Astrocyte (in vitro differentiated cells and primary cell): ENCODE measurements around the gene STRN3. TPM values are rescaled to one million over a fixed set of nuclear protein-coding genes. Genes with fewer than 3 reads are reported as not detected.

Source experiments
- DNase-seq: peaks from one replicate; pipeline ENCODE4 v3.0.0-alpha.2; 2010; ENCODE audit warnings: low read depth
- FAIRE-seq: peaks from 2 replicates; lab custom pipeline; 2011; peaks lifted over from hg19 to GRCh38; lab: Jason Lieb, UNC
- H2AFZ ChIP-seq: 2 replicates; pipeline ENCODE4 v1.6.0; 2012; ENCODE audit warnings: low read depth, low read length, inconsistent platforms
- H3K27ac ChIP-seq: 2 replicates; pipeline ENCODE4 v1.5.1; 2011; ENCODE audit warnings: low read depth, low read length, inconsistent platforms
- H3K27me3 ChIP-seq: 2 replicates; pipeline ENCODE4 v1.6.0; 2011; ENCODE audit warnings: low read length, inconsistent platforms; ENCODE audit not compliant: insufficient read depth
- H3K36me3 ChIP-seq: 2 replicates; pipeline ENCODE4 v1.5.1; 2011; ENCODE audit warnings: low read length, inconsistent platforms; ENCODE audit not compliant: insufficient read depth
- H3K4me1 ChIP-seq: 2 replicates; pipeline ENCODE4 v1.5.1; 2011; ENCODE audit warnings: low read length, inconsistent platforms; ENCODE audit not compliant: insufficient read depth
- H3K4me2 ChIP-seq: 2 replicates; pipeline ENCODE4 v1.6.0; 2012; ENCODE audit warnings: low read length, inconsistent platforms
- H3K4me3 ChIP-seq: 2 replicates; pipeline ENCODE4 v1.5.1; 2011; ENCODE audit warnings: low read depth, mild to moderate bottlenecking, low read length, inconsistent platforms; ENCODE audit not compliant: insufficient read depth
- H3K79me2 ChIP-seq: 2 replicates; pipeline ENCODE4 v1.6.0; 2012; ENCODE audit warnings: mild to moderate bottlenecking, low read length, inconsistent platforms; ENCODE audit not compliant: insufficient read depth
- H3K9ac ChIP-seq: 2 replicates; pipeline ENCODE4 v1.6.0; 2012; ENCODE audit warnings: mild to moderate bottlenecking, low read length, inconsistent platforms
- H3K9me3 ChIP-seq: 2 replicates; pipeline ENCODE4 v1.5.1; 2012; ENCODE audit warnings: low read depth, mild to moderate bottlenecking, low read length, inconsistent platforms; ENCODE audit not compliant: insufficient read depth
- H4K20me1 ChIP-seq: 2 replicates; pipeline ENCODE4 v1.6.0; 2012; ENCODE audit warnings: low read length, inconsistent platforms; ENCODE audit not compliant: insufficient read depth
- H3K27ac Mint-ChIP-seq: one replicate; pipeline ENCODE4 v1.8.0; 2021; ENCODE audit warnings: mild to moderate bottlenecking, mixed read lengths; ENCODE audit not compliant: unreplicated experiment
- H3K27me3 Mint-ChIP-seq: one replicate; pipeline ENCODE4 v1.8.0; 2021; ENCODE audit warnings: low read depth, mixed read lengths; ENCODE audit not compliant: unreplicated experiment
- H3K36me3 Mint-ChIP-seq: one replicate; pipeline ENCODE4 v1.8.0; 2021; ENCODE audit warnings: low read depth, mixed read lengths; ENCODE audit not compliant: unreplicated experiment
- H3K4me1 Mint-ChIP-seq: one replicate; pipeline ENCODE4 v1.8.0; 2021; ENCODE audit warnings: low read depth, mixed read lengths; ENCODE audit not compliant: unreplicated experiment
- H3K4me3 Mint-ChIP-seq: one replicate; pipeline ENCODE4 v1.8.0; 2021; ENCODE audit warnings: mild to moderate bottlenecking, moderate library complexity, mixed read lengths; ENCODE audit not compliant: unreplicated experiment
- H3K9me3 Mint-ChIP-seq: one replicate; pipeline ENCODE4 v1.8.0; 2021; ENCODE audit warnings: mild to moderate bottlenecking, mixed read lengths; ENCODE audit not compliant: unreplicated experiment
- EZH2 ChIP-seq: IDR thresholded peaks from 2 replicates; pipeline ENCODE4 v1.6.1; 2012; ENCODE audit warnings: mild to moderate bottlenecking, low read length, inconsistent platforms; ENCODE audit not compliant: insufficient read depth
- total RNA-seq: library from RNA; stranded (reverse); gene quantifications from 2 replicates; pipeline ENCODE4 v1.2.1, GENCODE V29; 2021
- TF ChIP-seq, protein P1 (sequence below): IDR thresholded peaks from 2 replicates; pipeline ENCODE4 v1.5.1; 2011; ENCODE audit warnings: low read depth, mild to moderate bottlenecking, inconsistent platforms, low read length, moderate library complexity; ENCODE audit not compliant: insufficient read depth

The STRN3 gene
- total RNA-seq, 1 donor from 2014 or later = 48.4 TPM

DNA sequence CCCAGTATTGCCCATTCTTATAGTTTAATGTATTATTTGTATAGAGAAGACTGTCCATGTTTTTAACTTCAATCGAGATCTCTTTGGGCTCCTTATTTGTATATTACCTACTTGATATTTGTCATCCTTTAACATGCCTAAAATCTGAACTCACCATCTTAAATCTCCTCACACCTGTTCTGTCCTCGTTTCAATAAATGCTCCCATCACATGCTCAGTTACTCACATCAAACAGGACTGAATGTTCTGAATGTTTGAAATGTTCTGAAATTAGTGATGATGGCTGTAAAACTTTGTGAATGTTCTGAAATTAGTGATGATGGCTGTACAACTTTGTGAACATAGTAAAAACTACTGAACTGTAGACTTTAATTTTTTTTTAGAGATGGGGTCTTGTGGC is 117.4 kb downstream of the STRN3 start:
- Histone ChIP-seq H3K9ac (no peak overlapping the region), H3K36me3 (peaks cover 12% of the 10 kb centered on the region), H3K4me1 (no peaks in the 10 kb centered on the region), H2AFZ (no peak overlapping the region), H3K4me2 (no peak overlapping the region), H3K27ac (no peak overlapping the region), H3K9me3 (no peaks in the 10 kb centered on the region), H4K20me1 (peaks cover 6% of the 10 kb centered on the region), H3K4me3 (no peak overlapping the region), H3K79me2 (no peaks in the 10 kb centered on the region), H3K27me3 (no peaks in the 10 kb centered on the region)
- FAIRE-seq (no peak), DNase-seq (no peak)
- TF ChIP-seq, protein P1, sequence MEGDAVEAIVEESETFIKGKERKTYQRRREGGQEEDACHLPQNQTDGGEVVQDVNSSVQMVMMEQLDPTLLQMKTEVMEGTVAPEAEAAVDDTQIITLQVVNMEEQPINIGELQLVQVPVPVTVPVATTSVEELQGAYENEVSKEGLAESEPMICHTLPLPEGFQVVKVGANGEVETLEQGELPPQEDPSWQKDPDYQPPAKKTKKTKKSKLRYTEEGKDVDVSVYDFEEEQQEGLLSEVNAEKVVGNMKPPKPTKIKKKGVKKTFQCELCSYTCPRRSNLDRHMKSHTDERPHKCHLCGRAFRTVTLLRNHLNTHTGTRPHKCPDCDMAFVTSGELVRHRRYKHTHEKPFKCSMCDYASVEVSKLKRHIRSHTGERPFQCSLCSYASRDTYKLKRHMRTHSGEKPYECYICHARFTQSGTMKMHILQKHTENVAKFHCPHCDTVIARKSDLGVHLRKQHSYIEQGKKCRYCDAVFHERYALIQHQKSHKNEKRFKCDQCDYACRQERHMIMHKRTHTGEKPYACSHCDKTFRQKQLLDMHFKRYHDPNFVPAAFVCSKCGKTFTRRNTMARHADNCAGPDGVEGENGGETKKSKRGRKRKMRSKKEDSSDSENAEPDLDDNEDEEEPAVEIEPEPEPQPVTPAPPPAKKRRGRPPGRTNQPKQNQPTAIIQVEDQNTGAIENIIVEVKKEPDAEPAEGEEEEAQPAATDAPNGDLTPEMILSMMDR = no peak
- TF ChIP-seq EZH2 = no peak
- Mint-ChIP-seq H3K9me3 (no peaks in the 10 kb centered on the region), H3K4me3 (no peak overlapping the region), H3K27ac (no peak overlapping the region), H3K4me1 (no peaks in the 10 kb centered on the region), H3K36me3 (peaks cover 11% of the 10 kb centered on the region), H3K27me3 (no peaks in the 10 kb centered on the region)

DNA sequence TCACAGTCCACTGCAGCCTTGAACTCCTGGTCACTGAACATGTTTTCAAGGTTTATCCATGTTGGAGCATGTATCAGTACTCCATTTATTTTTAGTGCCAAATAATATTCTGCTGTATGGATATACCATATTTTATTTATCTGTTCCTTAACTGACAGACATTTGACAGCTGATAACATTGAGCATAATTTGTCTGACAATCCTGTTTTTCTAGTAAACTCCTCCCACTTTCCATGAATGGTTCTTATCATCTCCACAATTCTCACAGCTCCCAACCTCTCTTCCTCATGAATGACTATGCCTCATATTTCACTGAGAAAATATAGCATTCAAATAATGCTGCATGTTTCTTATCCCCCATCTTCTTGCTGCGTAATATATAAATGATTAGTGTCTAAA is 118.5 kb downstream of the STRN3 start:
- Histone ChIP-seq H3K79me2 (peaks cover 2% of the 10 kb centered on the region), H3K27me3 (no peaks in the 10 kb centered on the region), H3K9me3 (no peaks in the 10 kb centered on the region), H3K4me2 (no peak overlapping the region), H3K27ac (no peak overlapping the region), H3K4me1 (no peaks in the 10 kb centered on the region), H3K4me3 (no peak overlapping the region), H3K36me3 (peaks cover 12% of the 10 kb centered on the region), H3K9ac (no peak overlapping the region), H2AFZ (no peak overlapping the region), H4K20me1 (peaks cover 6% of the 10 kb centered on the region)
- no peak for TF ChIP-seq EZH2
- TF ChIP-seq, protein P1 = no peak
- Mint-ChIP-seq H3K27ac (no peak overlapping the region), H3K4me1 (no peaks in the 10 kb centered on the region), H3K9me3 (no peaks in the 10 kb centered on the region), H3K27me3 (no peaks in the 10 kb centered on the region), H3K4me3 (no peak overlapping the region), H3K36me3 (peaks cover 11% of the 10 kb centered on the region)
- FAIRE-seq (no peak), DNase-seq (no peak)

DNA sequence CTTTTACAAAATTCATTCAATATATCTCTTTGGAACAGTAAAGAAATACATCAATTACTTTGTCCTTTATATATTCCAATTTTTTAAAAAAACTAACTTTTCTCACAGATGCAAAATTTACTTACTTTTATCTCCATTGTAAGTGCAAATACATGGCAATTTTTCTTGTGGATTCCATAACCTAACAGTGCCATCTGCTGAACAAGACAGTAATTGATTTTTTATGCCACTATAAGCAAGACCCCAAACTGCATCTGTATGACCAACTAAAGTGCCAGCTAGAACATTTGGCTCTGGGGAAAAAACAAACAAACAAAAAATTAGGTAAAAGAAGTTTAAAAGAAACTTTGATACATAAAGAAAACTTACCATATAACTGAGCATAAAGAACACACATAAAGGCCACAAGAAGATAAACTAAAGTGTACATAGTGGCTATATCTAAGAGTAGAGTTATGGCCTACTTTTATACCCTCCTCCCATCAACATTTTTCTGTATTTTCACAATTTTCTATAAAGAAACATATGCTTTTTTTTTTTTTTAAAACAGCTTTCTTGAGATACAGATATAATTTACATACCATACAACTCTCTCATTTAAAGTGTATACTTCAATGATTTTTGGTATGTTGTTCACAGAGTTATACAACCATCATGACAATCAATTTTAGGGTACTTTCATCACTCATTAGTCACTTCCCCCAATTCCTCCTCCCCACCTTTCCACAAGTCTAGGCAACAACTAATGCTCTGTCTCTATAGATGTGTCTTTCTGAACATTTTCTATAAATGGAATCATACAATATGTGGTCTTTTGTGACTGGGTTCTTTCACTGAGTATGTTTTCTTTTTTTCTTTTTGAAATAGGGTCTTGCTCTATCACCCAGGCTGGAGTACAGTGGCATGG is 119.2 kb downstream of the STRN3 start:
- H3K27ac ChIP-seq = no peak overlapping the region
- Mint-ChIP-seq H3K27me3 (no peaks in the 10 kb centered on the region), H3K27ac (no peak overlapping the region), H3K36me3 (peaks cover 11% of the 10 kb centered on the region), H3K4me1 (no peaks in the 10 kb centered on the region), H3K9me3 (no peaks in the 10 kb centered on the region), H3K4me3 (no peak overlapping the region)
- peaks cover 6% of the 10 kb centered on the region for H4K20me1 ChIP-seq
- no peak overlapping the region for H3K4me2 ChIP-seq
- no peak for TF ChIP-seq EZH2
- TF ChIP-seq, protein P1 = peak; percentile 20
- H3K4me3 ChIP-seq = no peak overlapping the region
- H3K27me3 ChIP-seq = no peaks in the 10 kb centered on the region
- no peaks in the 10 kb centered on the region for H3K9me3 ChIP-seq
- no peak for DNase-seq
- H3K4me1 ChIP-seq = no peaks in the 10 kb centered on the region
- H3K36me3 ChIP-seq = peaks cover 14% of the 10 kb centered on the region
- FAIRE-seq = peak; percentile 52
- no peak overlapping the region for H2AFZ ChIP-seq
- H3K79me2 ChIP-seq = peaks cover 2% of the 10 kb centered on the region
- no peak overlapping the region for H3K9ac ChIP-seq
